Activated naive CD4-positive, alpha-beta T cell treated with anti-CD3 and anti-CD28 coated beads, Interleukin-2, amount 50 U/mL, for 72 hours (primary cell): Measurements from ENCODE around the gene WSCD1. TPM values are rescaled to one million over a fixed set of nuclear protein-coding genes. Genes with fewer than 3 reads are reported as not detected.

Experiments
- ATAC-seq, 2 donors: fragments of 150-1000 bp; cut with Tn5 transposase; 2 replicates each; pipeline ENCODE4 v1.10.0; 2021; ENCODE audit warnings: mild to moderate bottlenecking in 2 of 2, moderate library complexity in 2 of 2
- DNase-seq, 2 donors: peaks; one replicate each; pipeline ENCODE4 v3.0.0; 2021 to 2022; ENCODE audit warnings: low spot score in 2 of 2
- H3K27ac Mint-ChIP-seq, 2 donors: one replicate each; pipeline ENCODE4 v1.8.0; 2022; ENCODE audit warnings: mild to moderate bottlenecking in 2 of 2, mixed read lengths in 2 of 2
- H3K36me3 Mint-ChIP-seq, 2 donors: one replicate each; pipeline ENCODE4 v1.8.0; 2022; ENCODE audit warnings: mixed read lengths in 2 of 2
- H3K9me3 Mint-ChIP-seq, 2 donors: one replicate each; pipeline ENCODE4 v1.8.0; 2022; ENCODE audit warnings: mixed read lengths in 2 of 2
- total RNA-seq, 2 donors: library from RNA; stranded (reverse); gene quantifications; one replicate each; pipeline ENCODE4 v1.2.3, GENCODE V29; 2022

WSCD1 gene
- total RNA-seq, 2 donors from 2014 or later, result 0.37 TPM; not detected in 1

DNA sequence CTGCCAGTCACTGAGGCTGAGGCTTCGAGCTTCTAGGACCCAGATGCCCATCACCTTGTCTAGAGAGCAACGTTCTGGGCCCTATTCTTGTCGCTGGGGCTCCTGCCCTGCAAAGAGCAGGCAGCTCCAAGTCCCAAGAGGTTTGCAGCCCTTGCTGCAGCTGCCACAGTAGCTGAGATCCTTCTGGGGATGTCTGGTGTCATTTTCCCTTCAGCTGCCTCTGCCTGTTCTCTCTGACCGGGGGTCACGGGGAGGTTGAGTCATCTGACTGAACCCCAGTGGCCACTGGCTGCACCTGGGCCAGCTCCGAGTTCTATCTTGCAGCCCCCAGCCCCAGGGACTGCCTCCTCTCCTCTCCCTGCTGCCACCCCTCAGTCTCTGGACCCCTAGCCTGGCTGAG, 4.9 kb downstream of the WSCD1 start:
- Mint-ChIP-seq H3K36me3 (peaks cover under 1% of the 10 kb centered on the region in 2 donors), H3K9me3 (no peaks in the 10 kb centered on the region), H3K27ac (no peak overlapping the region)
- no peak for ATAC-seq
- no peak for DNase-seq

DNA sequence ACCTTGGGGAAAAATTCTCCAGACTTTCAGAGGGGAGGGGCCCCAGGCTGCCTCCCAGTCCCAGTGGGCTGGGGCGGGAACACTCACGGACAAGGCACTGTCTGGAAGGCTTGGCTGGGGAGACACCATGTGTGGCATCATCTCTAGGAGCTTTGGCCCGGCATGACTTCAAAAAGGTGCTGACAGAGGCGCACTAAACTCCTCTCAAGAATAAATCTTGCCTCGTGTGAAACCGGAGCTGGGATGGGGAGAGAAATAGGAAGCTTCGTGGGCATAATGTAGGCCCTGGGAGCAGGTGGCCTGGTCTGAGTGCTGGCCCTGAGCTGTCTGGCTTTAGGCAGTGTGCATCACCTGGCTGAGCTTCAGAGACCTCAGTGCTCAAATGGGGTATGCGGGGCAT, 5.7 kb downstream of the WSCD1 start:
- ATAC-seq (no peak), DNase-seq (no peak)
- no peaks in the 10 kb centered on the region for H3K36me3 Mint-ChIP-seq
- no peak overlapping the region for H3K27ac Mint-ChIP-seq
- no peaks in the 10 kb centered on the region for H3K9me3 Mint-ChIP-seq

DNA sequence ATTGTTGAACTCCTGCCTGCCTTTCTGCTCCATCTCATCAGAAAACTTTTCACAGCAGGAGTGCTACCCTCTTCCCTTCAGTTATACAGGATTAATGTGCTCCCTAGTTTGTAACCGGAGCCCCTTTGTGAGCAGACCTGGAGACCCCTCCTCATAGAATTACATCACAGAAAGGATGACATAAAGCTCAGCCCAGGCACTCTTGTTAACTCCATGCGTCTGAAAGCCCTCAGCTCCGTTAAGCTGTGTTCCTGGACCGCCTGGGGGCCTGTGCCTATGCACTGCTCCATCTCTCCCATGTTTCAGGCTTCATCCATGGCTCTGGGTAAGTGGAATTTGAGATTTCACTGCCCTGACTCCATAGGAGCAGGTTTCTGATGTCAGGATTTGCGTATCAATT, 7.6 kb downstream of the WSCD1 start:
- no peak for DNase-seq
- Mint-ChIP-seq H3K27ac (no peak overlapping the region), H3K36me3 (no peaks in the 10 kb centered on the region), H3K9me3 (no peaks in the 10 kb centered on the region)
- no peak for ATAC-seq

DNA sequence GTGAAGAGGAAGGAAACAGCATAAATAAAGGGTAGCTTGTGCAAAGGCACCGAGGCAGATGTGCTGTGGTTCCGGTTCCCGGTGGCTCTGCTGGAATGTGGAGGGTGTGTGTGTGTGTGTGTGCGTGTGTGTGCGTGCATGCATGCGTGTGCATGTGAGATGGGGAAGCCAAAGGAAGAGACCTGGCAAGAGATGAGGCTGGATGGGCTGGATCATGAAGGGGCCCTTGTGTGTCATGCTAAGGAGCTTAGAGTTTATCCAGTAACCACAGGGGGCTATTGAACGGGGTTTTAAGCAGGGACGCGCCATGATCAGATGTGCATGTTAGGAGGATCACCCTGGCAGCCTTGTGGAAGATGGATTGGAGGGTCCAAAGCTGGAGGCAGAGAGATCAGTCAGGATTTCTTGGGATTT, 8.3 kb downstream of the WSCD1 start:
- ATAC-seq (no peak), DNase-seq (no peak)
- no peaks in the 10 kb centered on the region for H3K36me3 Mint-ChIP-seq
- H3K9me3 Mint-ChIP-seq, result no peaks in the 10 kb centered on the region
- H3K27ac Mint-ChIP-seq, result no peak overlapping the region

DNA sequence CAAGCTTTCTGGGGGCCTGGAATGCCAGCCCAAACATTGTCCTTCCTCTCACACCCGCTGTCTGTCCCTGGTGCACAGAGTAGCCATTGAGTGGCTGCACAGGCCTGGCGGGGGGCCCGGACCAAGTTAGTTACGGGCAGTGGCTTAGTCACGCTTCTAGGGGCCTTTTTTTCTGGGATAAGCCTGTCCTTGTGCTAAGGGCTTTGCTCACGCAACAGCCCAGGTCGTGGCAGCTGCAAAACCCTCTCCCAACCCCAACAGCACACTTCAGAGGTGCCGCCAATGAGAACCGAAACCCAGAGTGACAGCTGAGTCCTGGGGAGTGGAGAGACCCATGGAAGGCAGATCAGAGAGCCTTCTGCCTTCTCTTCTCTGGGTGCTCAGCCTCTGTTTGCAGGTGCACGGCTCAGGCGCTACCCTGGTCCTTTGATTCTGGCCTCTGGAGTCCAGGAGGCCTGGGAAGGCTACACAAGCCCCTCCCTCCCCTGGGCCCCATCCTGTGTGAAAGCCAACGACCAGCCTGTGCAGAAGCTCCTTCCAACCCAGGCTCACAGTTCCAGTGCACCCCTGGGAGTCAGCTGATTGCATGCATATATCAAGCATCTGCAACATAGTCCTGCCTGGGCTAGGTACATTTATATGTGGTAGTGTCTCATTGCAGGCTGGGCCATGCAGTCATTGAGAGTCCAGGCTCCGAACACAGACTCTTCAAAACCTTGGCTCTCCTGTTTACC, 9.1 kb downstream of the WSCD1 start:
- Mint-ChIP-seq H3K27ac (no peak overlapping the region), H3K36me3 (no peaks in the 10 kb centered on the region), H3K9me3 (no peaks in the 10 kb centered on the region)
- no peak for ATAC-seq
- DNase-seq, result no peak

DNA sequence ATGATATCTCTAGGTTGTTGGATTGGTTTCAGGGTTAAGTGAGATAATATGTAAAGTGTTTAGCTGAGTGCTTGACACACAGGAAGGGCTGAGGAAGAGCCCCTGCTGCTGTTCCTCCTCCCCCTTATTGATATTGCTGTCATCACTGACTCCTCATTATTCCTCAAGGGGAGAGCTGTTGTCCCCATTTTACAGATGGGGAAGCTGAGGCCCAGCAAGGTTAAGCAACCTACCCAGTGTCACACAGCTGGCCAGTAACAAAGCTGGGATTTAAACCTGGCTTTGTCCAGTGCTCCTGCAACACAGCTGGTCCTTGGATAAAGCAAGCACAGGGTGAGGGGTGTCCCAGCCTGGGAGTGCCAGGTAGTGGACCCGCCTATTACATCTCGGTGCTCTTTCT, 9.8 kb downstream of the WSCD1 start:
- Mint-ChIP-seq H3K27ac (no peak overlapping the region), H3K9me3 (no peaks in the 10 kb centered on the region)
- no peak for ATAC-seq

DNA sequence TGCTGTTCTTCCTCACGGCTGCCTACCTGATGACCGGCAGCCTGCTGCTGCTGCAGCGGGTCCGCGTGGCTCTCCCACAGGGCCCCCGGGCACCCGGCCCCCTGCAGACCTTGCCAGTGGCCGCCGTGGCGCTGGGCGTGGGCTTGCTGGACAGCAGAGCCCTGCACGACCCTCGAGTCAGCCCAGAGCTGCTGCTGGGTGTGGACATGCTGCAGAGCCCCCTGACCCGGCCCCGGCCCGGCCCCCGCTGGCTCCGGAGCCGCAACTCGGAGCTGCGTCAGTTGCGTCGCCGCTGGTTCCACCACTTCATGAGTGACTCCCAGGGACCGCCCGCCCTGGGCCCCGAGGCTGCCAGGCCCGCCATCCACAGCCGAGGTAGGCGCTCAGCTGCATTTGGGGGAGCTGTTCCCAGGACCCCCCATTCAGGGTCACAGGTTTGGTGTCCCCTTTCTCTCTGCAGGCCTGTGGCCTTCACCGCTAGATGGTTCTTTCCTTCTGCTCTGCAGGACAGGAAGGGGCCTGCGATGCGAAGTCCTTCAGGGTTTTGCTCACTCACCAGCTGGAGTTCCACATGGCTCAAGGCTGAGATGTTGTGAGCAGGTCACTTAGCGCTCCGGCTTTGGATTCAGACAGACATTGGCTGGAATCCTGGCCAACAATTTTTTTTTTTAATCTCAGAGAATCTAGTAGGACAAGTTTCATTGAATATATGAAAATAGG, 10.7 kb downstream of the WSCD1 start:
- DNase-seq (no peak), ATAC-seq (no peak)
- no peaks in the 10 kb centered on the region for H3K9me3 Mint-ChIP-seq
- H3K36me3 Mint-ChIP-seq, result no peaks in the 10 kb centered on the region
- no peak overlapping the region for H3K27ac Mint-ChIP-seq

More for the DNA sequence above, 9.8 kb downstream of the WSCD1 start:
- H3K36me3 Mint-ChIP-seq, result no peaks in the 10 kb centered on the region
- no peak for DNase-seq

DNA sequence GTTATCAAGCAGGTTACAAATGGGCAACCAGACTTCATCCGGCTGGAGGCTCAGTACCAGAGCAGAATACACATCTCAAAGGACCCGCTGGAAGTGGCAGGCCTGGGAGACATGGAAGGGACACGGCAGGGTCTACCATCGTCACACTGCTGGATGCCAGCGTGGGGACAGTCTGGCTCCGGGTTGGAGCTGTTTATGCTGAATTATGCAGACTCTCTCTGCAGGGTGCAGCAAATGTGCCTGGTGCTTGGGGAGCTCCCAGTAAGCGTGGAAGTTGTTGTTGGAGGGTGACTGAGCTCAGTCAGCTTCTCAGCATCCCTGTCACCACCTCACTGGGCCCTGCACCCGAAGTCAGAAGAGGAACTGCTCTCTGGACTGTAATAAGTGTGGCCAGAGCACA, 12.2 kb downstream of the WSCD1 start:
- no peak for DNase-seq
- ATAC-seq, result no peak
- no peak overlapping the region for H3K27ac Mint-ChIP-seq
- H3K36me3 Mint-ChIP-seq, result no peaks in the 10 kb centered on the region
- H3K9me3 Mint-ChIP-seq, result no peaks in the 10 kb centered on the region

DNA sequence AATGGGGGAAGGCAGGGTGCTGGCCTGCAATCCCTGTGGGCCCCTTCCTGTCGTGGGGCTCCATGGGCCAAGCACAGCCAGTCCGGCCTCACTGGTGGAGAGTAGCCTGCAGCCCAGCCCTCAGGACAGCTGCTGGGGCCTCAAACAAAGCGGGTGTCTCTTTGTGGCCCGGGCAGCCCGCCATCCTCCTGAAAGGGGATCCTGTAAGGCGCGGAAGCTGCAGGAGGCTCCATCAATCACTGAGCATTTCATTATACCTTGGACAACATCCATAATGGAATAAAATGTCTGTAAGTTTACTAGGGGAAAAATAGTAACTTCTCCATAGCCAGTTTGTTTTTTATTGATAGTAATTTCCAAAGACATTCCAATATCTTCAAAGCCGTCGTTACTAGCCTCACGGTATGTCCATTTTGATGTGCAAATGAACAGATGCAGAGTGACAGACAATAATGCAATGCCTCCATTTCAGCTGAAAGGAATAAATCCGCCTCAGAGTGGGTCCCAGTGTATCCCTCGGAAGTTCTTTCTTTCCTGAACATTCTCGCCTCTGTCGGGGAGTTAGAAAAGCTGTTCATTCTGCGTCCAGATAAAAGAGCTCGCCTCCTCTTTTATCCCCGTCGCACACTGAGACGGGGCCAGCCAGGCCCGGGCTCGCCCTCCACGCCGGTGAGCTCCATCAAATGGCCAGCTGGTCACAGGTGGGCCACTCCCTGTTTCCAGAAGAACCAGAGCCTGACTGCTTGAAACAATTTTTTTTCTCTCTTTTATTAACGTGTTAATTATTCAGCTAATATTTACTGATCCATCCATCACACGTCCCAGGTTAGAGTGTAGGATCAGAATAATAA, 14.4 kb downstream of the WSCD1 start:
- Mint-ChIP-seq H3K9me3 (no peaks in the 10 kb centered on the region), H3K36me3 (no peaks in the 10 kb centered on the region), H3K27ac (no peak overlapping the region)
- no peak for DNase-seq
- ATAC-seq, result no peak

DNA sequence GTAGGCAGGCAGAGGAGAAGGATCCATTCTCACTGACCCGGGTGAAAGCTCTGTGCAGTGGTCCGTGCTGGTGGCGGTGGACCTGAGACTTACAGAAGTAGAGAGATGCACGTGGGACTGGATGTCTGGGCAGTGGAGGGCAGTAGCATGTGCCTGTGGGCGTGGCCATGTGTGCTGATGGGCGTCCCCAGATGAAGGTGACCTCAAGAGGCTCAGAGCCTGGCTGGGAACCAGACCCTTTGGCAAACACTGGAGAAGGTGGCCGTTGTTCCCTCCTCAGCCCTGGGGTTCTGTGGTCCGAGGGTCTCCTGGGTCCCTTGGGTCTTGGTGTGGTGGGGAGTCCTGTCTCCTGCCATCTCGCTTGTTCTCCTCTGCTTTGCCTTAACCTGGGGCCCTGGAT, 15.6 kb downstream of the WSCD1 start:
- ATAC-seq (no peak), DNase-seq (no peak)
- no peaks in the 10 kb centered on the region for H3K36me3 Mint-ChIP-seq
- no peaks in the 10 kb centered on the region for H3K9me3 Mint-ChIP-seq
- H3K27ac Mint-ChIP-seq, result no peak overlapping the region

DNA sequence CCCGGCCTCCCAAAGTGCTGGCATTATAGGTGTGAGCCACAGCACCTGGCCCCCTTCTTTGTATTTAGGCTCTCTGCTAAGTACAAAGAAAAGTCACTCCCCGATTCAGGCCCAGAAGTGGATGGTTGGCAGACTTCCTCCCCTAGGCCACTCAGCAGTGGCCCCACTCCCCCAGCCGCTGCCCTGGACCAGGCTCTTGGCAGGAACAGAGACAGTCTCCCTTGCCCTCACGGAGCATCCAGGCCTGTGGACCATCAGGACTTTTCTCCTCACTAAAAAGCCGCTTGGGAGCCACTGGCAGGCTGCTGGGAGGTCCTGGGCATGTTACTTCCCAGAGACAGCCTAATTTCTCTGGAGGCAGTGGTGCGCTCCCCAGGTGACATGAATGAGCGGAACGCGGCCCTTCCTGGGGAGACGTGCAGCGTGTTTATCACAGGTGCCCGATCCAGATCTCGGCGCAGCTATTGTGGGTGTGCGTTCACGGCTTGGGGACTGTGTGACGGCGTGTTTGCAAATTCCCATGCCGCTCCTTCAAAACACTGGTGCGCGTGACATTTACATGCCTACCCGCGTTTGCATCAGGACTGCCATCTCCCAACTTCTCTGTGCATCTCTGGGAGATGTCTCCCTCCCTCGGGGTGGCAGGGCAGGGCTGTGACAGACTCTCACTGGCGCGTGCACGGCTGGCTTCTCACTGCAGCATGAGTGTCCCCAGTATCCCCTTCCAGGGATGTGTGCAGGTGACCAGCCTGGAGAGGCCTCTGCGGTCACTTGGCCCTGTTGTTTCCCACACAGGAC, 16.6 kb downstream of the WSCD1 start:
- DNase-seq (no peak), ATAC-seq (no peak)
- Mint-ChIP-seq H3K9me3 (no peaks in the 10 kb centered on the region), H3K27ac (no peak overlapping the region), H3K36me3 (no peaks in the 10 kb centered on the region)

DNA sequence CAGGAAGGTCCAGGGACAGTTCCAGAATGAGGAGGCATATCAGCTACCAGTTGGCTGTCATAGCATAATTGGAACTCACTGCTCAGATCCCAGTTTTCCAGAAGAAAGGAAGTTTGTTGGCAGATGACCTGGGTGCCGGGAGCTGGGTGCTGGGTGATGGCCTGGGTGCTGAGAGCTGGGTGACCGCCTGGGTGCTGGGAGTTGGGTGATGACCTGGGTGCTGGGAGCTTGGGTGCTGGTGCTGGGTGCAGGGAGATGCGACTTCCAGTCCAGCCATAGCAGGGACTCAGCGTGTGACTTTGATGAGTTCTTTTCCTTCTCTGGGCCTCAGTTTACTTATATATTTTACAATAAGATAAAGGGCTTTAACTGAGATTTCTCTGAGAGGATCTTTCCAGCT, 18.0 kb downstream of the WSCD1 start:
- Mint-ChIP-seq H3K27ac (peak overlapping the region in 1 of 2 donors; percentile 65), H3K9me3 (no peaks in the 10 kb centered on the region), H3K36me3 (no peaks in the 10 kb centered on the region)
- ATAC-seq (no peak), DNase-seq (no peak)

DNA sequence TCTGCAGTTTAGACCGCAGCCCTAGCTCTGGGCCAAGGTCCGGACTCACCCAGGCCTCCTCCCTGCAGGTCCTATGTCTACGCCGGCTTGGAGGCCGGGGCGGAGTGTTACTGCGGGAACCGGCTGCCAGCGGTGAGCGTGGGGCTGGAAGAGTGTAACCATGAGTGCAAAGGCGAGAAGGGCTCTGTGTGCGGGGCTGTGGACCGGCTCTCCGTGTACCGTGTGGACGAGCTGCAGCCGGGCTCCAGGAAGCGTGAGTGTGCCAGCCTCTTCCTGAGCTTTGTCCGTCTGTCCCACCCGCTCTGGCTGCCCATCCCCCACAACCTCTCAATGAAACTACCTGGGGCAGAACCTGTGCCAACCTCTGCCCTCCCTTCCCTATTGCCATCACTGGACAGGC, 20.1 kb downstream of the WSCD1 start:
- no peak for ATAC-seq
- H3K27ac Mint-ChIP-seq, result no peak overlapping the region
- no peak for DNase-seq
- H3K36me3 Mint-ChIP-seq, result no peaks in the 10 kb centered on the region
- no peaks in the 10 kb centered on the region for H3K9me3 Mint-ChIP-seq

DNA sequence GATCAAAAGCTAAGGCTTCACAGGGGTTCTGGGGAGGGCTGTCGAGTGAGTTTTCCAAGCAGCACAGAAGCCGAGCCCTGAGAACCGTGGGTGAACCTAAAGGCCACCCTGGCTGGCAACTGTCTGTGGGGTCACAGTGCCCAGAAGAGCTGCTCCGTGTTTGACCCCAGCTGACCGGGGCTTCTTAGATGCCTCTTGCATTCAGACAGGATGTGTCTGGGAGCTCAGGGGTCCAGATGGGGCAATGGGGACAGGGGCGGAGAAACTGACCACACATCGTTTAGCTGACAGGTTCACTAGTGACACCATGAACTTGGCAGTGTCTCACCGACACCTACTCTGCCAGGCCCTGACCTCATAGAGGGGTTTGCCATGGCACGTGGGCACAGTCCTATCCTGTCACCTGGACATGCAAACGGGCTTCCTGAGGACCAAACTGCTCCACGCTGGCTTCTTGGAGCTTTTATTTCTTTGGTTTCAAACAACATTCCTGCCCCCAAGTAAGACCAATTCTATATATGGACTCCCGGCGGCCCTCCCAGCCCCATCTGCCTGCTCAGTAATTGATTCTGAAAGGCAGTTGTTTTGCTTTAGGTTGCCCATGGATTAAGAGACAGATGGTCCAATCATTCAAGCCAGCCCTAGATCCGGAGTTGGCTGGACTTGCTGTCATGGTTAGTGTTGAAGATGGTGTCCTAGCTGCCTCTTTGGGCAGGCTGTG, 22.2 kb downstream of the WSCD1 start:
- Mint-ChIP-seq H3K9me3 (no peaks in the 10 kb centered on the region), H3K27ac (no peak overlapping the region), H3K36me3 (no peaks in the 10 kb centered on the region)
- no peak for ATAC-seq
- no peak for DNase-seq

DNA sequence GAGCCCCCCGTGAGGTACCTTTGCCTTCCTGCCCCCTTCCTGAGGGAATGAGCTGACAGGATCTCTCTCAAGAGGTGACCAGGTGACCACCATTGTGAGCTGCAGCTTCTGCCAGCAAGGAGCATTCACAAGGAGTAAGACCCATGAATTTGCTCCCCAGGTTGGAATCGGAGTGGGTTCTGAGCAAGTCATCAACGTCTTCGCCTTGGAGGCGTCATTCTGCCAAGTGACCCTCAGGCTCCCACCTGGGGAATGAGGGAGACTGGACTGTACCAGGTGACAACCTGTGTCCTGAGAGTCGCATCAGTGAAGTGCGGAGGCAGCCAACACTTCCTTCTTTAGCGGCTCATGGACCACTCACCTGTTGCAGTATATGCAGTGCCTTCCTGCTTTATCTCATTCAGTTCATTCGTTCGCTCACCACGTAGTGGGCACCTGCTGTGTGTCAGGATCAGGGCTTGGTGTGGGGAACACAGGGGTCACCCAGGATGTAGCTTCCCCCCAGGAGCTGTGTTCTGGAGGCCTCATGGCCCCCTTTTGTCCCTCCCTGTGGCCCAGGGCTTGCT, 22.8 kb downstream of the WSCD1 start:
- ATAC-seq, result no peak
- no peaks in the 10 kb centered on the region for H3K36me3 Mint-ChIP-seq
- DNase-seq, result no peak
- no peak overlapping the region for H3K27ac Mint-ChIP-seq
- H3K9me3 Mint-ChIP-seq, result no peaks in the 10 kb centered on the region

DNA sequence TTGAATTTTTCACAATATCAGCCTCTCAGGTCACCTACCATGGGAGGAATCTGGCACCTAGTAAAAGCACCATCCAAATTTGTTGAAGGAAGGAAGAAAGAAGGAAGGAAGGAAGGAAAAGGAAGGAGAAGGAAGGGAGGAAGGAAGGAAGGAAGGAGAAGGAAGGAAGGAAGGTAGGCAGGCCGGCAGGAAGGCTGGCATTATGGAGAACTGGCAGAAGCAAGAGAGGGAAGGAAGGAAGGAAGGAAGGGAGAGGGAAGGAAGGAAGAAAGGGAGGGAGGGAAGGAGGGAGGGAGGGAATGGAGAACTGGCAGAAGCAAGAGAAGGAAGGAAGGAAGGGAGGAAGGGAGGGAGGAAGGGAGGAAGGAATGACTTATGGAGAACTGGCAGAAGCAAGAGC, 24.3 kb downstream of the WSCD1 start:
- no peak overlapping the region for H3K27ac Mint-ChIP-seq
- H3K9me3 Mint-ChIP-seq, result no peaks in the 10 kb centered on the region
- ATAC-seq, result no peak
- no peak for DNase-seq
- no peaks in the 10 kb centered on the region for H3K36me3 Mint-ChIP-seq
